HepG2 (cell line): ENCODE data around the gene TUBB3. TPM values are rescaled to one million over a fixed set of nuclear protein-coding genes. Genes with fewer than 3 reads are reported as not detected.

ENCODE experiments used
- BRD4 ChIP-seq: sonication (generic); formaldehyde crosslinking; IDR thresholded peaks from 2 replicates; pipeline ENCODE4 v1.4.0; 2020; ENCODE audit warnings: missing genetic modification reagents
- ZFP62 ChIP-seq: sonication (generic); formaldehyde crosslinking; IDR thresholded peaks from 2 replicates; pipeline ENCODE4 v1.4.0; 2020; ENCODE audit warnings: missing genetic modification reagents
- ZNF12 ChIP-seq: sonication (generic); formaldehyde crosslinking; IDR thresholded peaks from 2 replicates; pipeline ENCODE4 v1.5.0; 2020; ENCODE audit warnings: missing genetic modification reagents
- ZNF256 ChIP-seq: sonication (generic); formaldehyde crosslinking; conservative IDR thresholded peaks from 2 replicates; pipeline ENCODE4 v1.4.0; 2020; ENCODE audit warnings: missing genetic modification reagents
- ZNF296 ChIP-seq: sonication (generic); formaldehyde crosslinking; conservative IDR thresholded peaks from 2 replicates; pipeline ENCODE4 v1.5.0; 2020; ENCODE audit warnings: mild to moderate bottlenecking, missing genetic modification reagents
- ZNF530 ChIP-seq: sonication (generic); formaldehyde crosslinking; IDR thresholded peaks from 2 replicates; pipeline ENCODE4 v1.5.0; 2020; ENCODE audit warnings: low read depth, mild to moderate bottlenecking, missing genetic modification reagents
- ZNF615 ChIP-seq: sonication (generic); formaldehyde crosslinking; IDR thresholded peaks from 2 replicates; pipeline ENCODE4 v1.5.0; 2020; ENCODE audit warnings: mild to moderate bottlenecking, missing genetic modification reagents, borderline replicate concordance
- ZNF672 ChIP-seq: sonication (generic); formaldehyde crosslinking; IDR thresholded peaks from 2 replicates; pipeline ENCODE4 v1.8.1; 2022; ENCODE audit warnings: missing genetic modification reagents
- polyA plus RNA-seq, 8 experiments: library from polyadenylated mRNA; depleted of rRNA in 3 of 8; stranded (reverse) in 7 of 8; unstranded in 1 of 8; fragments of >200 nt; fragmentation: Illumina TruSeq in 4 of 8; extraction: Trizol in 4 of 8; gene quantifications; 2 replicates each; pipeline versions ENCODE4 v1.2.1 to v1.2.3, GENCODE V29; 2011 to 2016; ENCODE audit warnings: low read depth in 4 of 8, missing spikeins in 1 of 8, mixed read lengths in 1 of 8; ENCODE audit not compliant: insufficient read depth in 1 of 8
- total RNA-seq, 5 experiments: library from RNA; depleted of rRNA; stranded (reverse); fragments of >200 nt; fragmentation: Illumina TruSeq; extraction: Trizol; gene quantifications; 2 replicates each; pipeline ENCODE4 v1.2.3, GENCODE V29; 2016; ENCODE audit warnings: low read depth in 1 of 5
- TF ChIP-seq, protein P1 (sequence below): sonication (generic); formaldehyde crosslinking; IDR thresholded peaks from 2 replicates; pipeline ENCODE4 v1.5.1; 2020; ENCODE audit warnings: missing genetic modification reagents, mild to moderate bottlenecking, borderline replicate concordance
- TF ChIP-seq, protein P2 (sequence below): sonication (generic); formaldehyde crosslinking; IDR thresholded peaks from 2 replicates; pipeline ENCODE4 v1.4.0; 2020; ENCODE audit warnings: mild to moderate bottlenecking, missing genetic modification reagents
- TF ChIP-seq, protein P3 (sequence below): sonication (generic); formaldehyde crosslinking; IDR thresholded peaks from 2 replicates; pipeline ENCODE4 v1.4.0; 2020; ENCODE audit warnings: missing genetic modification reagents, borderline replicate concordance
- TF ChIP-seq, protein P4 (sequence below): sonication (generic); formaldehyde crosslinking; IDR thresholded peaks from 2 replicates; pipeline ENCODE4 v1.4.0; 2020; ENCODE audit warnings: missing genetic modification reagents
- TF ChIP-seq, protein P5 (sequence below): sonication (generic); formaldehyde crosslinking; IDR thresholded peaks from 2 replicates; pipeline ENCODE4 v1.4.0; 2020; ENCODE audit warnings: missing genetic modification reagents

Gene TUBB3
- total and polyA plus RNA-seq, 2 of the 13 experiments (the other 11 are each of a cell fraction or from before 2014, with no cell fraction given), result 110 to 185 TPM

DNA sequence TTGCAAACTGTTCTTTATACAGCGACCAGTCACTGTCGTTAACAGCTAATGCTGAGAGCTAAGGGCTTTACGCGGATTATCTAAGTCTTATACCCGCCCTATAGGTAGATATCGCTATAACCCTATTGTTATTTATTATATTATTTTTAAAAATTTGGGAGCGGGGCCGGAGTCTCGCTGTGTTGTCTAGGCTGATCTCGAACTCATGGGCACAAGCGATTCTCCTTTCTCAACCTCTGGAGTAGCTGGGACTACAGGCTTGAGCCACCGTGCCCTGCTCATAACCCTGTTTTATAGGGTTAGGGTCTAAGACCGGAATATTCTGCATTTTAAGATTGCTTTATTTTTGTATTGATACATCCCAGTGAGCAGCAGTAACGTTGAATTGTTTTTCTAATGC lies 50.1 kb downstream of the TUBB3 start (continued):
- TF ChIP-seq, protein P1, sequence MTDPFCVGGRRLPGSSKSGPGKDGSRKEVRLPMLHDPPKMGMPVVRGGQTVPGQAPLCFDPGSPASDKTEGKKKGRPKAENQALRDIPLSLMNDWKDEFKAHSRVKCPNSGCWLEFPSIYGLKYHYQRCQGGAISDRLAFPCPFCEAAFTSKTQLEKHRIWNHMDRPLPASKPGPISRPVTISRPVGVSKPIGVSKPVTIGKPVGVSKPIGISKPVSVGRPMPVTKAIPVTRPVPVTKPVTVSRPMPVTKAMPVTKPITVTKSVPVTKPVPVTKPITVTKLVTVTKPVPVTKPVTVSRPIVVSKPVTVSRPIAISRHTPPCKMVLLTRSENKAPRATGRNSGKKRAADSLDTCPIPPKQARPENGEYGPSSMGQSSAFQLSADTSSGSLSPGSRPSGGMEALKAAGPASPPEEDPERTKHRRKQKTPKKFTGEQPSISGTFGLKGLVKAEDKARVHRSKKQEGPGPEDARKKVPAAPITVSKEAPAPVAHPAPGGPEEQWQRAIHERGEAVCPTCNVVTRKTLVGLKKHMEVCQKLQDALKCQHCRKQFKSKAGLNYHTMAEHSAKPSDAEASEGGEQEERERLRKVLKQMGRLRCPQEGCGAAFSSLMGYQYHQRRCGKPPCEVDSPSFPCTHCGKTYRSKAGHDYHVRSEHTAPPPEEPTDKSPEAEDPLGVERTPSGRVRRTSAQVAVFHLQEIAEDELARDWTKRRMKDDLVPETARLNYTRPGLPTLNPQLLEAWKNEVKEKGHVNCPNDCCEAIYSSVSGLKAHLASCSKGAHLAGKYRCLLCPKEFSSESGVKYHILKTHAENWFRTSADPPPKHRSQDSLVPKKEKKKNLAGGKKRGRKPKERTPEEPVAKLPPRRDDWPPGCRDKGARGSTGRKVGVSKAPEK (CRISPR knock-in tag), result no peak
- TF ChIP-seq ZNF672 (CRISPR knock-in tag), result no peak
- TF ChIP-seq, protein P2, sequence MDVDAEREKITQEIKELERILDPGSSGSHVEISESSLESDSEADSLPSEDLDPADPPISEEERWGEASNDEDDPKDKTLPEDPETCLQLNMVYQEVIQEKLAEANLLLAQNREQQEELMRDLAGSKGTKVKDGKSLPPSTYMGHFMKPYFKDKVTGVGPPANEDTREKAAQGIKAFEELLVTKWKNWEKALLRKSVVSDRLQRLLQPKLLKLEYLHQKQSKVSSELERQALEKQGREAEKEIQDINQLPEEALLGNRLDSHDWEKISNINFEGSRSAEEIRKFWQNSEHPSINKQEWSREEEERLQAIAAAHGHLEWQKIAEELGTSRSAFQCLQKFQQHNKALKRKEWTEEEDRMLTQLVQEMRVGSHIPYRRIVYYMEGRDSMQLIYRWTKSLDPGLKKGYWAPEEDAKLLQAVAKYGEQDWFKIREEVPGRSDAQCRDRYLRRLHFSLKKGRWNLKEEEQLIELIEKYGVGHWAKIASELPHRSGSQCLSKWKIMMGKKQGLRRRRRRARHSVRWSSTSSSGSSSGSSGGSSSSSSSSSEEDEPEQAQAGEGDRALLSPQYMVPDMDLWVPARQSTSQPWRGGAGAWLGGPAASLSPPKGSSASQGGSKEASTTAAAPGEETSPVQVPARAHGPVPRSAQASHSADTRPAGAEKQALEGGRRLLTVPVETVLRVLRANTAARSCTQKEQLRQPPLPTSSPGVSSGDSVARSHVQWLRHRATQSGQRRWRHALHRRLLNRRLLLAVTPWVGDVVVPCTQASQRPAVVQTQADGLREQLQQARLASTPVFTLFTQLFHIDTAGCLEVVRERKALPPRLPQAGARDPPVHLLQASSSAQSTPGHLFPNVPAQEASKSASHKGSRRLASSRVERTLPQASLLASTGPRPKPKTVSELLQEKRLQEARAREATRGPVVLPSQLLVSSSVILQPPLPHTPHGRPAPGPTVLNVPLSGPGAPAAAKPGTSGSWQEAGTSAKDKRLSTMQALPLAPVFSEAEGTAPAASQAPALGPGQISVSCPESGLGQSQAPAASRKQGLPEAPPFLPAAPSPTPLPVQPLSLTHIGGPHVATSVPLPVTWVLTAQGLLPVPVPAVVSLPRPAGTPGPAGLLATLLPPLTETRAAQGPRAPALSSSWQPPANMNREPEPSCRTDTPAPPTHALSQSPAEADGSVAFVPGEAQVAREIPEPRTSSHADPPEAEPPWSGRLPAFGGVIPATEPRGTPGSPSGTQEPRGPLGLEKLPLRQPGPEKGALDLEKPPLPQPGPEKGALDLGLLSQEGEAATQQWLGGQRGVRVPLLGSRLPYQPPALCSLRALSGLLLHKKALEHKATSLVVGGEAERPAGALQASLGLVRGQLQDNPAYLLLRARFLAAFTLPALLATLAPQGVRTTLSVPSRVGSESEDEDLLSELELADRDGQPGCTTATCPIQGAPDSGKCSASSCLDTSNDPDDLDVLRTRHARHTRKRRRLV (CRISPR knock-in tag), result peak; percentile 26
- TF ChIP-seq, protein P3, sequence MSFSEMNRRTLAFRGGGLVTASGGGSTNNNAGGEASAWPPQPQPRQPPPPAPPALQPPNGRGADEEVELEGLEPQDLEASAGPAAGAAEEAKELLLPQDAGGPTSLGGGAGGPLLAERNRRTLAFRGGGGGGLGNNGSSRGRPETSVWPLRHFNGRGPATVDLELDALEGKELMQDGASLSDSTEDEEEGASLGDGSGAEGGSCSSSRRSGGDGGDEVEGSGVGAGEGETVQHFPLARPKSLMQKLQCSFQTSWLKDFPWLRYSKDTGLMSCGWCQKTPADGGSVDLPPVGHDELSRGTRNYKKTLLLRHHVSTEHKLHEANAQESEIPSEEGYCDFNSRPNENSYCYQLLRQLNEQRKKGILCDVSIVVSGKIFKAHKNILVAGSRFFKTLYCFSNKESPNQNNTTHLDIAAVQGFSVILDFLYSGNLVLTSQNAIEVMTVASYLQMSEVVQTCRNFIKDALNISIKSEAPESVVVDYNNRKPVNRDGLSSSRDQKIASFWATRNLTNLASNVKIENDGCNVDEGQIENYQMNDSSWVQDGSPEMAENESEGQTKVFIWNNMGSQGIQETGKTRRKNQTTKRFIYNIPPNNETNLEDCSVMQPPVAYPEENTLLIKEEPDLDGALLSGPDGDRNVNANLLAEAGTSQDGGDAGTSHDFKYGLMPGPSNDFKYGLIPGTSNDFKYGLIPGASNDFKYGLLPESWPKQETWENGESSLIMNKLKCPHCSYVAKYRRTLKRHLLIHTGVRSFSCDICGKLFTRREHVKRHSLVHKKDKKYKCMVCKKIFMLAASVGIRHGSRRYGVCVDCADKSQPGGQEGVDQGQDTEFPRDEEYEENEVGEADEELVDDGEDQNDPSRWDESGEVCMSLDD (CRISPR knock-in tag), result no peak
- no peak for TF ChIP-seq ZNF12 (CRISPR knock-in tag)
- TF ChIP-seq BRD4, result no peak
- TF ChIP-seq ZFP62 (CRISPR knock-in tag), result no peak
- TF ChIP-seq ZNF530 (CRISPR knock-in tag), result no peak
- no peak for TF ChIP-seq ZNF256 (CRISPR knock-in tag)
- TF ChIP-seq ZNF296 (CRISPR knock-in tag), result no peak; the same call in 1 of the 2 replicates
- TF ChIP-seq, protein P4, sequence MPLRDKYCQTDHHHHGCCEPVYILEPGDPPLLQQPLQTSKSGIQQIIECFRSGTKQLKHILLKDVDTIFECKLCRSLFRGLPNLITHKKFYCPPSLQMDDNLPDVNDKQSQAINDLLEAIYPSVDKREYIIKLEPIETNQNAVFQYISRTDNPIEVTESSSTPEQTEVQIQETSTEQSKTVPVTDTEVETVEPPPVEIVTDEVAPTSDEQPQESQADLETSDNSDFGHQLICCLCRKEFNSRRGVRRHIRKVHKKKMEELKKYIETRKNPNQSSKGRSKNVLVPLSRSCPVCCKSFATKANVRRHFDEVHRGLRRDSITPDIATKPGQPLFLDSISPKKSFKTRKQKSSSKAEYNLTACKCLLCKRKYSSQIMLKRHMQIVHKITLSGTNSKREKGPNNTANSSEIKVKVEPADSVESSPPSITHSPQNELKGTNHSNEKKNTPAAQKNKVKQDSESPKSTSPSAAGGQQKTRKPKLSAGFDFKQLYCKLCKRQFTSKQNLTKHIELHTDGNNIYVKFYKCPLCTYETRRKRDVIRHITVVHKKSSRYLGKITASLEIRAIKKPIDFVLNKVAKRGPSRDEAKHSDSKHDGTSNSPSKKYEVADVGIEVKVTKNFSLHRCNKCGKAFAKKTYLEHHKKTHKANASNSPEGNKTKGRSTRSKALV (CRISPR knock-in tag), result no peak
- TF ChIP-seq, protein P5, sequence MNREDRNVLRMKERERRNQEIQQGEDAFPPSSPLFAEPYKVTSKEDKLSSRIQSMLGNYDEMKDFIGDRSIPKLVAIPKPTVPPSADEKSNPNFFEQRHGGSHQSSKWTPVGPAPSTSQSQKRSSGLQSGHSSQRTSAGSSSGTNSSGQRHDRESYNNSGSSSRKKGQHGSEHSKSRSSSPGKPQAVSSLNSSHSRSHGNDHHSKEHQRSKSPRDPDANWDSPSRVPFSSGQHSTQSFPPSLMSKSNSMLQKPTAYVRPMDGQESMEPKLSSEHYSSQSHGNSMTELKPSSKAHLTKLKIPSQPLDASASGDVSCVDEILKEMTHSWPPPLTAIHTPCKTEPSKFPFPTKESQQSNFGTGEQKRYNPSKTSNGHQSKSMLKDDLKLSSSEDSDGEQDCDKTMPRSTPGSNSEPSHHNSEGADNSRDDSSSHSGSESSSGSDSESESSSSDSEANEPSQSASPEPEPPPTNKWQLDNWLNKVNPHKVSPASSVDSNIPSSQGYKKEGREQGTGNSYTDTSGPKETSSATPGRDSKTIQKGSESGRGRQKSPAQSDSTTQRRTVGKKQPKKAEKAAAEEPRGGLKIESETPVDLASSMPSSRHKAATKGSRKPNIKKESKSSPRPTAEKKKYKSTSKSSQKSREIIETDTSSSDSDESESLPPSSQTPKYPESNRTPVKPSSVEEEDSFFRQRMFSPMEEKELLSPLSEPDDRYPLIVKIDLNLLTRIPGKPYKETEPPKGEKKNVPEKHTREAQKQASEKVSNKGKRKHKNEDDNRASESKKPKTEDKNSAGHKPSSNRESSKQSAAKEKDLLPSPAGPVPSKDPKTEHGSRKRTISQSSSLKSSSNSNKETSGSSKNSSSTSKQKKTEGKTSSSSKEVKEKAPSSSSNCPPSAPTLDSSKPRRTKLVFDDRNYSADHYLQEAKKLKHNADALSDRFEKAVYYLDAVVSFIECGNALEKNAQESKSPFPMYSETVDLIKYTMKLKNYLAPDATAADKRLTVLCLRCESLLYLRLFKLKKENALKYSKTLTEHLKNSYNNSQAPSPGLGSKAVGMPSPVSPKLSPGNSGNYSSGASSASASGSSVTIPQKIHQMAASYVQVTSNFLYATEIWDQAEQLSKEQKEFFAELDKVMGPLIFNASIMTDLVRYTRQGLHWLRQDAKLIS (CRISPR knock-in tag), result no peak
- TF ChIP-seq ZNF615 (CRISPR knock-in tag), result 0 out of 2 replicates have a peak, but pooled peaks have one; percentile 45
